HG03196 (cell line): ENCODE results near the gene ADCK1.
"Not testable (repeated sequence)": the region's sequence is repeated elsewhere in the genome, so short reads cannot be mapped to it uniquely, and the experiment has no call there.

Experiments
- ATAC-seq: cut with Tn5 transposase; IDR thresholded peaks from one replicate; pipeline ENCODE4 v1.9.1; 2021; ENCODE audit not compliant: unreplicated experiment

The ADCK1 gene

GRCh38 chr14:77892890-77893484, 93.1 kb downstream of the ADCK1 start:
- no peak for ATAC-seq

GRCh38 chr14:77897374-77897773, 97.5 kb downstream of the ADCK1 start:
- no peak for ATAC-seq

GRCh38 chr14:77902811-77903210, 102.9 kb downstream of the ADCK1 start:
- ATAC-seq: no peak

- ATAC-seq: no peak
These were observed 103.3 kb downstream of the ADCK1 start for GRCh38 chr14:77903221-77903620.

GRCh38 chr14:77903937-77904617, 104.2 kb downstream of the ADCK1 start:
- ATAC-seq: no peak

GRCh38 chr14:77906446-77906845, 106.5 kb downstream of the ADCK1 start:
- ATAC-seq: no peak

- no peak for ATAC-seq
These were observed 108.9 kb downstream of the ADCK1 start for GRCh38 chr14:77908847-77909246.

GRCh38 chr14:77909911-77910310, 110.0 kb downstream of the ADCK1 start:
- ATAC-seq: no peak

GRCh38 chr14:77910506-77910905, 110.6 kb downstream of the ADCK1 start:
- no peak for ATAC-seq

- ATAC-seq: no peak
These were observed 111.4 kb downstream of the ADCK1 start for GRCh38 chr14:77911356-77911755.

GRCh38 chr14:77912754-77913556, 113.0 kb downstream of the ADCK1 start:
- no peak for ATAC-seq

- no peak for ATAC-seq
These were observed 114.3 kb downstream of the ADCK1 start for GRCh38 chr14:77914073-77914721.

GRCh38 chr14:77915390-77915789, 115.5 kb downstream of the ADCK1 start:
- ATAC-seq: not testable (repeated sequence)

- no peak for ATAC-seq
These were observed 117.7 kb downstream of the ADCK1 start for GRCh38 chr14:77917491-77918201.

GRCh38 chr14:77918448-77918847, 118.5 kb downstream of the ADCK1 start:
- no peak for ATAC-seq

- ATAC-seq: no peak
These were observed 120.4 kb downstream of the ADCK1 start for GRCh38 chr14:77920312-77920711.

- no peak for ATAC-seq
These were observed 121.9 kb downstream of the ADCK1 start for GRCh38 chr14:77921818-77922217.

- ATAC-seq: no peak
These were observed 123.4 kb downstream of the ADCK1 start for GRCh38 chr14:77923131-77923936.

GRCh38 chr14:77924141-77924948, 124.4 kb downstream of the ADCK1 start:
- ATAC-seq: no peak
